Effector memory CD8-positive, alpha-beta T cell (primary cell): ENCODE measurements around the gene GRM8.
"Not testable (repeated sequence)": the region's sequence is repeated elsewhere in the genome, so short reads cannot be mapped to it uniquely, and the experiment has no call there.

Experiments used
- ATAC-seq: fragments of 150-1000 bp; cut with Tn5 transposase; replicated peaks from 2 replicates; pipeline ENCODE4 v1.10.0; 2021; ENCODE audit warnings: mild to moderate bottlenecking, moderate library complexity
- DNase-seq, 3 experiments: peaks; one replicate each; pipeline ENCODE4 v3.0.0; 2021
- H3K27ac Mint-ChIP-seq, 2 donors: one replicate each; pipeline ENCODE4 v1.8.0; 2022; ENCODE audit warnings: mild to moderate bottlenecking in 2 of 2, mixed read lengths in 2 of 2, moderate library complexity in 2 of 2
- H3K27me3 Mint-ChIP-seq, 2 donors: one replicate each; pipeline ENCODE4 v1.8.0; 2022; ENCODE audit warnings: mixed read lengths in 2 of 2
- H3K36me3 Mint-ChIP-seq: one replicate; pipeline ENCODE4 v1.8.0; 2022; ENCODE audit warnings: mild to moderate bottlenecking, moderate library complexity, mixed read lengths; ENCODE audit not compliant: insufficient read depth
- H3K4me1 Mint-ChIP-seq, 2 donors: one replicate each; pipeline ENCODE4 v1.8.0; 2022; ENCODE audit warnings: low read depth in 2 of 2, mixed read lengths in 2 of 2
- H3K4me3 Mint-ChIP-seq, 2 donors: one replicate each; pipeline ENCODE4 v1.8.0; 2022; ENCODE audit warnings: mild to moderate bottlenecking in 2 of 2, mixed read lengths in 2 of 2, moderate library complexity in 2 of 2
- H3K9me3 Mint-ChIP-seq, 2 donors: one replicate each; pipeline ENCODE4 v1.8.0; 2022; ENCODE audit warnings: mixed read lengths in 2 of 2

GRM8 gene

GRCh38 chr7:126685018-126685573 is 567.6 kb downstream of the GRM8 start:
- H3K27me3 Mint-ChIP-seq: no peaks in the 10 kb centered on the region
- H3K4me3 Mint-ChIP-seq: no peak overlapping the region
- no peak for ATAC-seq
- DNase-seq: no peak
- H3K9me3 Mint-ChIP-seq: peaks cover 0 to 4% of the 10 kb centered on the region in 2 donors
- no peaks in the 10 kb centered on the region for H3K36me3 Mint-ChIP-seq
- no peaks in the 10 kb centered on the region for H3K4me1 Mint-ChIP-seq
- no peak overlapping the region for H3K27ac Mint-ChIP-seq

- Mint-ChIP-seq H3K27me3 (no peaks in the 10 kb centered on the region), H3K36me3 (no peaks in the 10 kb centered on the region), H3K4me3 (no peak overlapping the region), H3K9me3 (no peaks in the 10 kb centered on the region), H3K4me1 (no peaks in the 10 kb centered on the region), H3K27ac (no peak overlapping the region)
- DNase-seq: no peak
- no peak for ATAC-seq
Measured at GRCh38 chr7:126682176-126682575, 570.6 kb downstream of the GRM8 start.

- DNase-seq, H3K27me3 Mint-ChIP-seq, H3K9me3 Mint-ChIP-seq, ATAC-seq, H3K4me3 Mint-ChIP-seq, H3K27ac Mint-ChIP-seq, H3K4me1 Mint-ChIP-seq, H3K36me3 Mint-ChIP-seq: not testable (repeated sequence)
Measured at GRCh38 chr7:126668762-126669161, 584.0 kb downstream of the GRM8 start.

- H3K9me3 Mint-ChIP-seq: peaks cover 0 to 5% of the 10 kb centered on the region in 2 donors
- ATAC-seq (no peak), DNase-seq (no peak)
- no peaks in the 10 kb centered on the region for H3K4me1 Mint-ChIP-seq
- no peaks in the 10 kb centered on the region for H3K27me3 Mint-ChIP-seq
- H3K36me3 Mint-ChIP-seq: no peaks in the 10 kb centered on the region
- no peak overlapping the region for H3K4me3 Mint-ChIP-seq
- no peak overlapping the region for H3K27ac Mint-ChIP-seq
Measured at GRCh38 chr7:126668367-126668752, 584.4 kb downstream of the GRM8 start.

- no peak for ATAC-seq
- H3K4me3 Mint-ChIP-seq: no peak overlapping the region
- H3K27me3 Mint-ChIP-seq: no peaks in the 10 kb centered on the region
- H3K4me1 Mint-ChIP-seq: no peaks in the 10 kb centered on the region
- no peak overlapping the region for H3K27ac Mint-ChIP-seq
- H3K9me3 Mint-ChIP-seq: peaks cover 0 to 5% of the 10 kb centered on the region in 2 donors
- H3K36me3 Mint-ChIP-seq: no peaks in the 10 kb centered on the region
- no peak for DNase-seq
Measured at GRCh38 chr7:126667742-126668366, 584.9 kb downstream of the GRM8 start.

GRCh38 chr7:126662856-126663255 is 589.9 kb downstream of the GRM8 start:
- Mint-ChIP-seq H3K4me1 (no peaks in the 10 kb centered on the region), H3K9me3 (peaks cover 0 to 5% of the 10 kb centered on the region in 2 donors), H3K36me3 (no peaks in the 10 kb centered on the region), H3K27ac (no peak overlapping the region), H3K4me3 (no peak overlapping the region), H3K27me3 (no peaks in the 10 kb centered on the region)
- DNase-seq (no peak), ATAC-seq (no peak)

GRCh38 chr7:126659124-126659523 is 593.6 kb downstream of the GRM8 start:
- Mint-ChIP-seq H3K27ac (no peak overlapping the region), H3K36me3 (no peaks in the 10 kb centered on the region), H3K4me1 (no peaks in the 10 kb centered on the region), H3K27me3 (no peaks in the 10 kb centered on the region), H3K9me3 (peaks cover 2 to 7% of the 10 kb centered on the region in 2 donors), H3K4me3 (no peak overlapping the region)
- ATAC-seq: no peak
- no peak for DNase-seq

GRCh38 chr7:126658684-126659083 is 594.1 kb downstream of the GRM8 start:
- DNase-seq (no peak), ATAC-seq (no peak)
- Mint-ChIP-seq H3K36me3 (no peaks in the 10 kb centered on the region), H3K4me3 (no peak overlapping the region), H3K27ac (no peak overlapping the region), H3K9me3 (peaks cover 2 to 7% of the 10 kb centered on the region in 2 donors), H3K27me3 (no peaks in the 10 kb centered on the region), H3K4me1 (no peaks in the 10 kb centered on the region)

- Mint-ChIP-seq H3K4me1 (no peaks in the 10 kb centered on the region), H3K27ac (no peak overlapping the region), H3K4me3 (no peak overlapping the region), H3K27me3 (no peaks in the 10 kb centered on the region), H3K9me3 (peaks cover 2 to 7% of the 10 kb centered on the region in 2 donors), H3K36me3 (no peaks in the 10 kb centered on the region)
- ATAC-seq (no peak), DNase-seq (no peak)
Measured at GRCh38 chr7:126657599-126658358, 595.0 kb downstream of the GRM8 start.

- Mint-ChIP-seq H3K4me1 (no peaks in the 10 kb centered on the region), H3K9me3 (peaks cover 2 to 7% of the 10 kb centered on the region in 2 donors), H3K4me3 (no peak overlapping the region), H3K27ac (no peak overlapping the region), H3K36me3 (no peaks in the 10 kb centered on the region), H3K27me3 (no peaks in the 10 kb centered on the region)
- ATAC-seq (no peak), DNase-seq (no peak)
Measured at GRCh38 chr7:126657137-126657536, 595.6 kb downstream of the GRM8 start.

GRCh38 chr7:126656165-126656564 is 596.6 kb downstream of the GRM8 start:
- peaks cover 4 to 7% of the 10 kb centered on the region in 2 donors for H3K9me3 Mint-ChIP-seq
- no peak for DNase-seq
- no peak for ATAC-seq
- H3K4me3 Mint-ChIP-seq: no peak overlapping the region
- no peaks in the 10 kb centered on the region for H3K36me3 Mint-ChIP-seq
- H3K27me3 Mint-ChIP-seq: no peaks in the 10 kb centered on the region
- no peaks in the 10 kb centered on the region for H3K4me1 Mint-ChIP-seq
- no peak overlapping the region for H3K27ac Mint-ChIP-seq

GRCh38 chr7:126637538-126637937 is 615.2 kb downstream of the GRM8 start:
- Mint-ChIP-seq H3K27ac (no peak overlapping the region), H3K4me3 (no peak overlapping the region), H3K9me3 (peaks cover 0 to 1% of the 10 kb centered on the region in 2 donors), H3K36me3 (no peaks in the 10 kb centered on the region), H3K4me1 (no peaks in the 10 kb centered on the region), H3K27me3 (no peaks in the 10 kb centered on the region)
- ATAC-seq (no peak), DNase-seq (no peak)

GRCh38 chr7:126635545-126635944 is 617.2 kb downstream of the GRM8 start:
- ATAC-seq: no peak
- Mint-ChIP-seq H3K27ac (no peak overlapping the region), H3K4me3 (no peak overlapping the region), H3K9me3 (peaks cover 0 to 3% of the 10 kb centered on the region in 2 donors), H3K27me3 (no peaks in the 10 kb centered on the region), H3K36me3 (no peaks in the 10 kb centered on the region), H3K4me1 (no peaks in the 10 kb centered on the region)
- DNase-seq: no peak

GRCh38 chr7:126608339-126608776 is 644.4 kb downstream of the GRM8 start:
- H3K4me3 Mint-ChIP-seq: no peak overlapping the region
- H3K36me3 Mint-ChIP-seq: no peaks in the 10 kb centered on the region
- H3K9me3 Mint-ChIP-seq: no peaks in the 10 kb centered on the region
- ATAC-seq: no peak
- H3K27me3 Mint-ChIP-seq: no peaks in the 10 kb centered on the region
- no peak for DNase-seq
- H3K4me1 Mint-ChIP-seq: no peaks in the 10 kb centered on the region
- no peak overlapping the region for H3K27ac Mint-ChIP-seq
